ENCODE results near the gene TRIM54. TPM values are rescaled to one million over a fixed set of nuclear protein-coding genes. Genes with fewer than 3 reads are reported as not detected.

Gene TRIM54
- total RNA-seq, 1 experiment from 2014 or later, result 2.0 TPM

DNA sequence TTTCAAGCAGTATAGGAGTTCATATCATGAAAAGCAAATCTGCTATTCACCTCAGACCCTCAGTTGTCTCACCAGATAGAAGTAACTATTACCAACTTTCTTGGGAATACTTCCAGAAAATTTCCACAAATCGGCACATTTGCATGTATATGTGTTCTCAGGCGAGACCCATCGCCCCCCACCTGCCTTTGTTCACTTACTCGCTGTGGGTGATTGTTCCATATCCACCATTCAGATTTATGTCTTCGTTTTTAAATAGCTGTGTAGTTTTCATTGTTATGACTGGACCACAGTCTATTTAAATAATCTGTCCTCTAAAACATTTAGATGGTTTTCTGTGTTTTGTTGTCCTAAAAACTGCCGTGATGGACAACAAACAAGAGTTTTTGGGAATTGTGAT lies 3.3 kb downstream of the TRIM54 start:
- H2AFZ ChIP-seq (ENCODE audit: low read depth, low read length, poor library complexity, severe bottlenecking), result no peak overlapping the region
- H3K4me1 ChIP-seq (ENCODE audit: control insufficient read depth in 1 of 2, insufficient read depth in 2 of 2, low read length in 2 of 2), result peaks cover 2 to 19% of the 10 kb centered on the region in 2 experiments
- TF ChIP-seq POLR2AphosphoS5 (IDR thresholded peaks at IDR 0.05; ENCODE audit: low read depth, low read length), result no peak
- no peak for TF ChIP-seq ZNF274 (IDR thresholded peaks at IDR 0.05; ENCODE audit: low read depth, low read length)
- no peak for TF ChIP-seq SRF (IDR thresholded peaks at IDR 0.05; ENCODE audit: low read depth)
- no peak for TF ChIP-seq TCF7L2 (IDR thresholded peaks at IDR 0.05; ENCODE audit: borderline replicate concordance, extremely low read depth, insufficient read depth, insufficient read length)
- TF ChIP-seq FOSL1 (IDR thresholded peaks at IDR 0.05; ENCODE audit: low read depth), result no peak
- TF ChIP-seq, protein P1, sequence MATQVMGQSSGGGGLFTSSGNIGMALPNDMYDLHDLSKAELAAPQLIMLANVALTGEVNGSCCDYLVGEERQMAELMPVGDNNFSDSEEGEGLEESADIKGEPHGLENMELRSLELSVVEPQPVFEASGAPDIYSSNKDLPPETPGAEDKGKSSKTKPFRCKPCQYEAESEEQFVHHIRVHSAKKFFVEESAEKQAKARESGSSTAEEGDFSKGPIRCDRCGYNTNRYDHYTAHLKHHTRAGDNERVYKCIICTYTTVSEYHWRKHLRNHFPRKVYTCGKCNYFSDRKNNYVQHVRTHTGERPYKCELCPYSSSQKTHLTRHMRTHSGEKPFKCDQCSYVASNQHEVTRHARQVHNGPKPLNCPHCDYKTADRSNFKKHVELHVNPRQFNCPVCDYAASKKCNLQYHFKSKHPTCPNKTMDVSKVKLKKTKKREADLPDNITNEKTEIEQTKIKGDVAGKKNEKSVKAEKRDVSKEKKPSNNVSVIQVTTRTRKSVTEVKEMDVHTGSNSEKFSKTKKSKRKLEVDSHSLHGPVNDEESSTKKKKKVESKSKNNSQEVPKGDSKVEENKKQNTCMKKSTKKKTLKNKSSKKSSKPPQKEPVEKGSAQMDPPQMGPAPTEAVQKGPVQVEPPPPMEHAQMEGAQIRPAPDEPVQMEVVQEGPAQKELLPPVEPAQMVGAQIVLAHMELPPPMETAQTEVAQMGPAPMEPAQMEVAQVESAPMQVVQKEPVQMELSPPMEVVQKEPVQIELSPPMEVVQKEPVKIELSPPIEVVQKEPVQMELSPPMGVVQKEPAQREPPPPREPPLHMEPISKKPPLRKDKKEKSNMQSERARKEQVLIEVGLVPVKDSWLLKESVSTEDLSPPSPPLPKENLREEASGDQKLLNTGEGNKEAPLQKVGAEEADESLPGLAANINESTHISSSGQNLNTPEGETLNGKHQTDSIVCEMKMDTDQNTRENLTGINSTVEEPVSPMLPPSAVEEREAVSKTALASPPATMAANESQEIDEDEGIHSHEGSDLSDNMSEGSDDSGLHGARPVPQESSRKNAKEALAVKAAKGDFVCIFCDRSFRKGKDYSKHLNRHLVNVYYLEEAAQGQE (IDR thresholded peaks at IDR 0.05; ENCODE audit: low read depth), result no peak
- TF ChIP-seq, protein P2, sequence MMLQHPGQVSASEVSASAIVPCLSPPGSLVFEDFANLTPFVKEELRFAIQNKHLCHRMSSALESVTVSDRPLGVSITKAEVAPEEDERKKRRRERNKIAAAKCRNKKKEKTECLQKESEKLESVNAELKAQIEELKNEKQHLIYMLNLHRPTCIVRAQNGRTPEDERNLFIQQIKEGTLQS (IDR thresholded peaks at IDR 0.05), result no peak
- TF ChIP-seq ELF1 (IDR thresholded peaks at IDR 0.05; ENCODE audit: borderline replicate concordance, low read depth), result no peak
- TF ChIP-seq SIN3A (IDR thresholded peaks at IDR 0.05; ENCODE audit: low read depth), result no peak
- no peak for TF ChIP-seq EZH2 (IDR thresholded peaks at IDR 0.05)
- no peak for TF ChIP-seq YY1 (IDR thresholded peaks at IDR 0.05; ENCODE audit: extremely low read depth, insufficient replicate concordance, low read depth, low read length)
- intact Hi-C loops (cut with micrococcal nuclease), result no loop called here
- ChIA-PET CTCF (no interaction called here), RAD21 (ENCODE audit: low non-redundant PET in 1 of 2, low total read pairs in 2 of 2, uncharacterized antibody in 2 of 2, unreplicated experiment in 2 of 2) (no interaction called here), POLR2A (no interaction called here)
- no peak overlapping the region for H3K4me2 ChIP-seq (ENCODE audit: low read length)
- no peak overlapping the region for H3K4me3 ChIP-seq (replicated peaks in 1 of 2; ENCODE audit: low read depth in 1 of 2, low read length in 2 of 2)
- H3K9me2 ChIP-seq (ENCODE audit: insufficient read depth), result no peaks in the 10 kb centered on the region
- no peaks in the 10 kb centered on the region for H3K9me3 ChIP-seq (ENCODE audit: control insufficient read depth in 1 of 2, insufficient read depth in 1 of 2, low read depth in 1 of 2, low read length in 2 of 2)
- no peaks in the 10 kb centered on the region for H4K20me1 ChIP-seq (ENCODE audit: insufficient read depth)
- H3K27ac ChIP-seq (ENCODE audit: low read depth, low read length), result no peak overlapping the region
- BruUV-seq (replicated peaks), result no TSS peak
- ATAC-seq (no peak), DNase-seq (ENCODE audit: low read depth, low spot score) (no peak)
- no peak overlapping the region for H3K9ac ChIP-seq (ENCODE audit: low read length)
- H3K79me2 ChIP-seq (ENCODE audit: insufficient read depth, low read length), result no peaks in the 10 kb centered on the region
- H3K27me3 ChIP-seq (ENCODE audit: insufficient read depth, low read length), result no peaks in the 10 kb centered on the region
- no peaks in the 10 kb centered on the region for H3K36me3 ChIP-seq (ENCODE audit: control insufficient read depth in 1 of 2, insufficient read depth in 2 of 2, low read length in 2 of 2)

Data from HCT116 (cell line).